Stimulated activated CD4-positive, alpha-beta T cell treated with anti-CD3 and anti-CD28 coated beads, Interleukin-15, amount 100 ng/mL, for 24 hours (primary cell): ENCODE data around the gene IL17B.

Experiments used
- DNase-seq: peaks from one replicate; pipeline ENCODE4 v3.0.0-alpha.2; 2020

Gene IL17B

GRCh38 chr5:149379177-149379761, at the start of gene IL17B:
IL17B (minus strand) TSS chr5:149379292; CDS start chr5:149379225, 67 bp downstream.
- no peak for DNase-seq

GRCh38 chr5:149428032-149428431, 48.9 kb upstream of the IL17B start:
- no peak for DNase-seq

GRCh38 chr5:149427374-149427773, 48.3 kb upstream of the IL17B start:
- DNase-seq: no peak

GRCh38 chr5:149426931-149427330, 47.8 kb upstream of the IL17B start:
- no peak for DNase-seq

GRCh38 chr5:149425729-149426128, 46.6 kb upstream of the IL17B start:
- no peak for DNase-seq

GRCh38 chr5:149424371-149425315, 45.6 kb upstream of the IL17B start:
- DNase-seq: no peak

GRCh38 chr5:149423794-149424268, 44.7 kb upstream of the IL17B start:
- DNase-seq: no peak

- DNase-seq: no peak
These were observed 44.1 kb upstream of the IL17B start for GRCh38 chr5:149423049-149423793.

- no peak for DNase-seq
These were observed 43.4 kb upstream of the IL17B start for GRCh38 chr5:149422366-149423048.

- DNase-seq: no peak
These were observed 42.7 kb upstream of the IL17B start for GRCh38 chr5:149421834-149422233.

GRCh38 chr5:149421372-149421685, 42.2 kb upstream of the IL17B start:
- DNase-seq: no peak

- DNase-seq: no peak
These were observed 41.7 kb upstream of the IL17B start for GRCh38 chr5:149420545-149421371.

GRCh38 chr5:149419859-149420544, 40.9 kb upstream of the IL17B start:
- DNase-seq: no peak

- DNase-seq: no peak
These were observed 40.4 kb upstream of the IL17B start for GRCh38 chr5:149419532-149419858.

GRCh38 chr5:149418910-149419531, 39.9 kb upstream of the IL17B start:
- no peak for DNase-seq

- no peak for DNase-seq
These were observed 38.7 kb upstream of the IL17B start for GRCh38 chr5:149417711-149418368.

GRCh38 chr5:149416987-149417710, 38.1 kb upstream of the IL17B start:
- no peak for DNase-seq

GRCh38 chr5:149415066-149415967, 36.2 kb upstream of the IL17B start:
- DNase-seq: no peak
